SK-N-SH treated with all-trans-retinoic acid at 6 μM for 48 hours (cell line): ENCODE data around the gene TAOK1.

Source experiments
- ATAC-seq: fragments of 200-7000 bp; cut with Tn5 transposase; 3 replicates; pipeline ENCODE4 v1.9.1; 2020; ENCODE audit warnings: mild to moderate bottlenecking, moderate library complexity
- ARNTL ChIP-seq: fragments of 450-650 bp; formaldehyde crosslinking; IDR thresholded peaks from 2 replicates; pipeline ENCODE4 v1.5.0; 2020; ENCODE audit warnings: low read depth, mild to moderate bottlenecking, moderate library complexity, borderline replicate concordance
- BACH2 ChIP-seq: fragments of 250-450 bp; sonication (Bioruptor Pico); IDR thresholded peaks from 2 replicates; pipeline ENCODE4 v1.9.0; 2021; ENCODE audit warnings: mild to moderate bottlenecking, borderline replicate concordance
- CSDC2 ChIP-seq: fragments of 250-450 bp; sonication (Bioruptor Pico); IDR thresholded peaks from 2 replicates; pipeline ENCODE4 v1.5.0; 2020; ENCODE audit warnings: mild to moderate bottlenecking, moderate library complexity
- ESRRG ChIP-seq: fragments of 250-450 bp; sonication (Bioruptor Pico); IDR thresholded peaks from 2 replicates; pipeline ENCODE4 v1.6.1; 2021; ENCODE audit warnings: mild to moderate bottlenecking
- GLIS3 ChIP-seq: fragments of 250-450 bp; sonication (Bioruptor Pico); IDR thresholded peaks from 2 replicates; pipeline ENCODE4 v1.5.0; 2020; ENCODE audit warnings: mild to moderate bottlenecking, moderate library complexity
- ISL1 ChIP-seq: fragments of 250-450 bp; sonication (Bioruptor Pico); IDR thresholded peaks from 2 replicates; pipeline ENCODE4 v2.1.2; 2022; ENCODE audit warnings: mild to moderate bottlenecking, moderate library complexity
- PPARA ChIP-seq: fragments of 250-450 bp; sonication (Bioruptor Pico); IDR thresholded peaks from 2 replicates; pipeline ENCODE4 v1.5.0; 2020; ENCODE audit warnings: mild to moderate bottlenecking, borderline replicate concordance
- RARB ChIP-seq: fragments of 250-450 bp; sonication (Bioruptor Pico); IDR thresholded peaks from 2 replicates; pipeline ENCODE4 v1.8.0; 2021; ENCODE audit warnings: mild to moderate bottlenecking, moderate library complexity
- SNAI2 ChIP-seq: fragments of 250-450 bp; sonication (Bioruptor Pico); IDR thresholded peaks from 2 replicates; pipeline ENCODE4 v1.5.0; 2020; ENCODE audit warnings: mild to moderate bottlenecking, moderate library complexity
- TCF4 ChIP-seq: fragments of 250-450 bp; sonication (Bioruptor Pico); IDR thresholded peaks from 2 replicates; pipeline ENCODE4 v1.8.0; 2021; ENCODE audit warnings: mild to moderate bottlenecking, moderate library complexity, borderline replicate concordance
- TOX ChIP-seq: fragments of 250-450 bp; sonication (Bioruptor Pico); IDR thresholded peaks from 2 replicates; pipeline ENCODE4 v1.8.0; 2021; ENCODE audit warnings: mild to moderate bottlenecking, moderate library complexity, borderline replicate concordance
- ZC3H10 ChIP-seq: fragments of 250-450 bp; sonication (Bioruptor Pico); IDR thresholded peaks from 2 replicates; pipeline ENCODE4 v1.5.1; 2021; ENCODE audit warnings: mild to moderate bottlenecking, moderate library complexity
- ZFP3 ChIP-seq: fragments of 250-450 bp; sonication (Bioruptor Pico); IDR thresholded peaks from 2 replicates; pipeline ENCODE4 v1.5.0; 2020; ENCODE audit warnings: mild to moderate bottlenecking, moderate library complexity
- ZFP30 ChIP-seq: fragments of 450-650 bp; formaldehyde crosslinking; IDR thresholded peaks from 2 replicates; pipeline ENCODE4 v1.5.0; 2022; ENCODE audit warnings: mild to moderate bottlenecking, moderate library complexity
- ZNF565 ChIP-seq: fragments of 450-650 bp; formaldehyde crosslinking; conservative IDR thresholded peaks from 2 replicates; pipeline ENCODE4 v1.5.0; 2020; ENCODE audit warnings: low read depth, mild to moderate bottlenecking, moderate library complexity
- ZNF70 ChIP-seq: fragments of 450-650 bp; formaldehyde crosslinking; IDR thresholded peaks from 2 replicates; pipeline ENCODE4 v1.5.0; 2020; ENCODE audit warnings: mild to moderate bottlenecking, moderate library complexity
- ZNF8 ChIP-seq: fragments of 450-650 bp; formaldehyde crosslinking; IDR thresholded peaks from 2 replicates; pipeline ENCODE4 v1.5.0; 2020; ENCODE audit warnings: mild to moderate bottlenecking, moderate library complexity
- TF ChIP-seq, protein P1 (sequence below): fragments of 250-450 bp; sonication (Bioruptor Pico); IDR thresholded peaks from 2 replicates; pipeline ENCODE4 v1.5.1; 2021; ENCODE audit warnings: mild to moderate bottlenecking, moderate library complexity
- TF ChIP-seq, protein P2 (sequence below): fragments of 250-450 bp; sonication (Bioruptor Pico); IDR thresholded peaks from 2 replicates; pipeline ENCODE4 v1.5.0; 2020; ENCODE audit warnings: mild to moderate bottlenecking, moderate library complexity
- TF ChIP-seq, protein P3 (sequence below): fragments of 250-450 bp; sonication (Bioruptor Pico); IDR thresholded peaks from 2 replicates; pipeline ENCODE4 v1.8.0; 2020; ENCODE audit warnings: mild to moderate bottlenecking, moderate library complexity, borderline replicate concordance
- TF ChIP-seq, protein P4 (sequence below): fragments of 250-450 bp; sonication (Bioruptor Pico); IDR thresholded peaks from 2 replicates; pipeline ENCODE4 v1.5.1; 2020; ENCODE audit warnings: low read depth, mild to moderate bottlenecking, moderate library complexity
- TF ChIP-seq, protein P5 (sequence below): fragments of 250-450 bp; sonication (Bioruptor Pico); IDR thresholded peaks from 2 replicates; pipeline ENCODE4 v1.8.0; 2021; ENCODE audit warnings: low read depth, mild to moderate bottlenecking, moderate library complexity, borderline replicate concordance

The TAOK1 gene

DNA sequence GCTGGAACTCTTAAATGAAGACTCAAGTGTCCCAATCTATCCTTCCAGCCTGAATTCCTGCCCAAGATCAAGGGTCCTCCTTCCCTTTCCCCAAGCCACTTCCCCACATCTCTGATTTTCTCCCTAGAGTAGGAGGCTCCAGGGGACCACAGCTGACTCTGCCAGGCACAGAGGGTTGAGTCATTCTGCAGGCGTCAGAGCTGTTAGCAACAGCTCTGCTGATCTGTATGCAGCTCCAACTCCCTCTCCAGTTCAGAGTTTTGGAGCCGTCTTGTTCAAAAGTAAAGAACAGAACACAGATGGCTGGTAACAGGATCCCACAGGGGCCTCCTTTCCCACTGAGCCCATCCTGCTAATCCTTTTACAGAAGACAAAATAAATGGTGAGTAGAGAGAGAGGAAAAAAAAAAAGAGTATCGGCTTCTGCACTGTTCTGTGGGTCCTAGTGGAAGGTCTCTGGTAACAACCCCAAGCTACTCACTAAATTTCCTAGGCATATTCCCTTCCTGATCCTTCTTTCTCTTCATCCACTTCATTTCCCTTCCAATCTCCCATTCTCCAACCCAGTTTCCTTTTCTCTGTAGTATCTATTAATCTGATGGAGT is 13.4 kb upstream of the TAOK1 start:
- peak; percentile 100 for ATAC-seq
- TF ChIP-seq ARNTL (CRISPR knock-in tag) (no peak), ZC3H10 (CRISPR knock-in tag) (no peak), SNAI2 (CRISPR knock-in tag) (no peak), RARB (no peak), ISL1 (CRISPR knock-in tag) (no peak), ZNF70 (CRISPR knock-in tag) (no peak), GLIS3 (no peak), ZFP30 (CRISPR knock-in tag) (no peak), TCF4 (CRISPR knock-in tag) (no peak), TOX (CRISPR knock-in tag) (no peak), ZFP3 (CRISPR knock-in tag) (no peak), CSDC2 (no peak), ZNF565 (no peak), BACH2 (CRISPR knock-in tag) (no peak), PPARA (no peak), ZNF8 (CRISPR knock-in tag) (no peak)
- TF ChIP-seq, protein P1, sequence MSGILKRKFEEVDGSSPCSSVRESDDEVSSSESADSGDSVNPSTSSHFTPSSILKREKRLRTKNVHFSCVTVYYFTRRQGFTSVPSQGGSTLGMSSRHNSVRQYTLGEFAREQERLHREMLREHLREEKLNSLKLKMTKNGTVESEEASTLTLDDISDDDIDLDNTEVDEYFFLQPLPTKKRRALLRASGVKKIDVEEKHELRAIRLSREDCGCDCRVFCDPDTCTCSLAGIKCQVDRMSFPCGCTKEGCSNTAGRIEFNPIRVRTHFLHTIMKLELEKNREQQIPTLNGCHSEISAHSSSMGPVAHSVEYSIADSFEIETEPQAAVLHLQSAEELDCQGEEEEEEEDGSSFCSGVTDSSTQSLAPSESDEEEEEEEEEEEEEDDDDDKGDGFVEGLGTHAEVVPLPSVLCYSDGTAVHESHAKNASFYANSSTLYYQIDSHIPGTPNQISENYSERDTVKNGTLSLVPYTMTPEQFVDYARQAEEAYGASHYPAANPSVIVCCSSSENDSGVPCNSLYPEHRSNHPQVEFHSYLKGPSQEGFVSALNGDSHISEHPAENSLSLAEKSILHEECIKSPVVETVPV (CRISPR knock-in tag), result no peak
- TF ChIP-seq, protein P2, sequence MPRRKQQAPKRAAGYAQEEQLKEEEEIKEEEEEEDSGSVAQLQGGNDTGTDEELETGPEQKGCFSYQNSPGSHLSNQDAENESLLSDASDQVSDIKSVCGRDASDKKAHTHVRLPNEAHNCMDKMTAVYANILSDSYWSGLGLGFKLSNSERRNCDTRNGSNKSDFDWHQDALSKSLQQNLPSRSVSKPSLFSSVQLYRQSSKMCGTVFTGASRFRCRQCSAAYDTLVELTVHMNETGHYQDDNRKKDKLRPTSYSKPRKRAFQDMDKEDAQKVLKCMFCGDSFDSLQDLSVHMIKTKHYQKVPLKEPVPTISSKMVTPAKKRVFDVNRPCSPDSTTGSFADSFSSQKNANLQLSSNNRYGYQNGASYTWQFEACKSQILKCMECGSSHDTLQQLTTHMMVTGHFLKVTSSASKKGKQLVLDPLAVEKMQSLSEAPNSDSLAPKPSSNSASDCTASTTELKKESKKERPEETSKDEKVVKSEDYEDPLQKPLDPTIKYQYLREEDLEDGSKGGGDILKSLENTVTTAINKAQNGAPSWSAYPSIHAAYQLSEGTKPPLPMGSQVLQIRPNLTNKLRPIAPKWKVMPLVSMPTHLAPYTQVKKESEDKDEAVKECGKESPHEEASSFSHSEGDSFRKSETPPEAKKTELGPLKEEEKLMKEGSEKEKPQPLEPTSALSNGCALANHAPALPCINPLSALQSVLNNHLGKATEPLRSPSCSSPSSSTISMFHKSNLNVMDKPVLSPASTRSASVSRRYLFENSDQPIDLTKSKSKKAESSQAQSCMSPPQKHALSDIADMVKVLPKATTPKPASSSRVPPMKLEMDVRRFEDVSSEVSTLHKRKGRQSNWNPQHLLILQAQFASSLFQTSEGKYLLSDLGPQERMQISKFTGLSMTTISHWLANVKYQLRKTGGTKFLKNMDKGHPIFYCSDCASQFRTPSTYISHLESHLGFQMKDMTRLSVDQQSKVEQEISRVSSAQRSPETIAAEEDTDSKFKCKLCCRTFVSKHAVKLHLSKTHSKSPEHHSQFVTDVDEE (CRISPR knock-in tag), result no peak
- TF ChIP-seq, protein P3, sequence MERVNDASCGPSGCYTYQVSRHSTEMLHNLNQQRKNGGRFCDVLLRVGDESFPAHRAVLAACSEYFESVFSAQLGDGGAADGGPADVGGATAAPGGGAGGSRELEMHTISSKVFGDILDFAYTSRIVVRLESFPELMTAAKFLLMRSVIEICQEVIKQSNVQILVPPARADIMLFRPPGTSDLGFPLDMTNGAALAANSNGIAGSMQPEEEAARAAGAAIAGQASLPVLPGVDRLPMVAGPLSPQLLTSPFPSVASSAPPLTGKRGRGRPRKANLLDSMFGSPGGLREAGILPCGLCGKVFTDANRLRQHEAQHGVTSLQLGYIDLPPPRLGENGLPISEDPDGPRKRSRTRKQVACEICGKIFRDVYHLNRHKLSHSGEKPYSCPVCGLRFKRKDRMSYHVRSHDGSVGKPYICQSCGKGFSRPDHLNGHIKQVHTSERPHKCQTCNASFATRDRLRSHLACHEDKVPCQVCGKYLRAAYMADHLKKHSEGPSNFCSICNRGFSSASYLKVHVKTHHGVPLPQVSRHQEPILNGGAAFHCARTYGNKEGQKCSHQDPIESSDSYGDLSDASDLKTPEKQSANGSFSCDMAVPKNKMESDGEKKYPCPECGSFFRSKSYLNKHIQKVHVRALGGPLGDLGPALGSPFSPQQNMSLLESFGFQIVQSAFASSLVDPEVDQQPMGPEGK (CRISPR knock-in tag), result no peak
- TF ChIP-seq, protein P4, sequence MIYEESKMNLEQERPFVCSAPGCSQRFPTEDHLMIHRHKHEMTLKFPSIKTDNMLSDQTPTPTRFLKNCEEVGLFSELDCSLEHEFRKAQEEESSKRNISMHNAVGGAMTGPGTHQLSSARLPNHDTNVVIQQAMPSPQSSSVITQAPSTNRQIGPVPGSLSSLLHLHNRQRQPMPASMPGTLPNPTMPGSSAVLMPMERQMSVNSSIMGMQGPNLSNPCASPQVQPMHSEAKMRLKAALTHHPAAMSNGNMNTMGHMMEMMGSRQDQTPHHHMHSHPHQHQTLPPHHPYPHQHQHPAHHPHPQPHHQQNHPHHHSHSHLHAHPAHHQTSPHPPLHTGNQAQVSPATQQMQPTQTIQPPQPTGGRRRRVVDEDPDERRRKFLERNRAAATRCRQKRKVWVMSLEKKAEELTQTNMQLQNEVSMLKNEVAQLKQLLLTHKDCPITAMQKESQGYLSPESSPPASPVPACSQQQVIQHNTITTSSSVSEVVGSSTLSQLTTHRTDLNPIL, result no peak

DNA sequence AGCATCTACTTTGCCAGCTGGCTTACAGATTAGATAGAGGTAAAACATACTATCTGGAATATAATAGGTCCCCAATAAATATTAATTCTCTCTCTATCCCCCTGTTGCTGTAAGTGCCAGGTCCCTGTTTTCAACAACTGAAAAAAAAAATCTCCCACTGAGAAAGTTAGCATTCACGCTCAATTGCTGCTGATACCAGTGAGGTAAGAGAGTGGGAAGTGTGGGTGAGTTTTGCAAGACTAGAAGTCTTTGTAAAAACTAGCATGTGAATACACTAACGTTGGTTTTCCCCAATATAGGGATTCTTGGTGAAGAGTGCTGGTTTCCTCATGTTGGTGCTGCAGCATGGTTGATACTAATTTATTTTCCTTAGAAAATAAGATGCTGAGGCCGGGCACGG is 11.7 kb upstream of the TAOK1 start:
- ATAC-seq, result no peak
- TF ChIP-seq ZC3H10 (CRISPR knock-in tag) (no peak), ESRRG (CRISPR knock-in tag) (no peak), TOX (CRISPR knock-in tag) (no peak), ZFP3 (CRISPR knock-in tag) (no peak), ZFP30 (CRISPR knock-in tag) (no peak), ZNF565 (no peak), TCF4 (CRISPR knock-in tag) (no peak), ARNTL (CRISPR knock-in tag) (no peak), ZNF8 (CRISPR knock-in tag) (no peak)
- TF ChIP-seq, protein P2 (CRISPR knock-in tag), result no peak
- TF ChIP-seq, protein P4, result no peak
- TF ChIP-seq, protein P5, sequence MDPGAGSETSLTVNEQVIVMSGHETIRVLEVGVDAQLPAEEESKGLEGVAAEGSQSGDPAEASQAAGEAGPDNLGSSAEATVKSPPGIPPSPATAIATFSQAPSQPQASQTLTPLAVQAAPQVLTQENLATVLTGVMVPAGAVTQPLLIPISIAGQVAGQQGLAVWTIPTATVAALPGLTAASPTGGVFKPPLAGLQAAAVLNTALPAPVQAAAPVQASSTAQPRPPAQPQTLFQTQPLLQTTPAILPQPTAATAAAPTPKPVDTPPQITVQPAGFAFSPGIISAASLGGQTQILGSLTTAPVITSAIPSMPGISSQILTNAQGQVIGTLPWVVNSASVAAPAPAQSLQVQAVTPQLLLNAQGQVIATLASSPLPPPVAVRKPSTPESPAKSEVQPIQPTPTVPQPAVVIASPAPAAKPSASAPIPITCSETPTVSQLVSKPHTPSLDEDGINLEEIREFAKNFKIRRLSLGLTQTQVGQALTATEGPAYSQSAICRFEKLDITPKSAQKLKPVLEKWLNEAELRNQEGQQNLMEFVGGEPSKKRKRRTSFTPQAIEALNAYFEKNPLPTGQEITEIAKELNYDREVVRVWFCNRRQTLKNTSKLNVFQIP, result no peak
- TF ChIP-seq, protein P3 (CRISPR knock-in tag), result no peak
